Thoracic aorta (tissue), 2 donors: Measurements from ENCODE around the gene ERCC4. TPM values are rescaled to one million over a fixed set of nuclear protein-coding genes. Genes with fewer than 3 reads are reported as not detected.
"Not testable (repeated sequence)": the region's sequence is repeated elsewhere in the genome, so short reads cannot be mapped to it uniquely, and the experiment has no call there.

Source experiments
- ATAC-seq: fragments of 150-250 bp; one replicate; pipeline ENCODE4 v1.8.0; 2017; ENCODE audit warnings: low read depth; ENCODE audit not compliant: insufficient number of reproducible peaks, low FRiP score
- DNase-seq: peaks from one replicate; pipeline ENCODE4 v3.0.0-alpha.2; 2020; ENCODE audit warnings: low spot score
- H3K27ac ChIP-seq, 2 donors: fragments of 200-600 bp; sonication (generic); 1 replicate in 1 of 2; 2 replicates in 1 of 2; pipeline ENCODE4 v1.5.1; 2016; ENCODE audit warnings: mild to moderate bottlenecking in 2 of 2, moderate library complexity in 2 of 2
- H3K27me3 ChIP-seq: fragments of 200-600 bp; sonication (generic); replicated peaks from 2 replicates; pipeline ENCODE4 v1.6.0; 2016; ENCODE audit warnings: mild to moderate bottlenecking; ENCODE audit not compliant: insufficient read depth
- H3K36me3 ChIP-seq: fragments of 200-600 bp; sonication (generic); one replicate; pipeline ENCODE4 v1.5.1; 2016
- H3K4me1 ChIP-seq, 2 donors: fragments of 200-600 bp; sonication (generic); 1 replicate in 1 of 2; 2 replicates in 1 of 2; pipeline versions ENCODE4 v1.5.1 to v1.6.0; 2016; ENCODE audit warnings: low read depth in 2 of 2, mild to moderate bottlenecking in 1 of 2; ENCODE audit not compliant: control insufficient read depth in 1 of 2
- H3K4me3 ChIP-seq: fragments of 200-600 bp; sonication (generic); 2 replicates; pipeline ENCODE4 v1.5.1; 2016; ENCODE audit warnings: mild to moderate bottlenecking
- H3K9me3 ChIP-seq: fragments of 200-600 bp; sonication (generic); 2 replicates; pipeline ENCODE4 v1.5.1; 2016
- total RNA-seq, 2 donors: library from RNA; depleted of rRNA; stranded (reverse); fragments of >200 nt; gene quantifications; one replicate each; pipeline versions ENCODE4 v1.1.0 to v1.2.3, GENCODE V29; 2016
- TF ChIP-seq, protein P1 (sequence below): fragments of 200-600 bp; sonication (generic); IDR thresholded peaks from one replicate; pipeline ENCODE4 v1.5.1; 2019; ENCODE audit warnings: antibody characterized with exemption

The ERCC4 gene
- total RNA-seq, 2 donors from 2014 or later: 4.3 to 13.8 TPM

DNA sequence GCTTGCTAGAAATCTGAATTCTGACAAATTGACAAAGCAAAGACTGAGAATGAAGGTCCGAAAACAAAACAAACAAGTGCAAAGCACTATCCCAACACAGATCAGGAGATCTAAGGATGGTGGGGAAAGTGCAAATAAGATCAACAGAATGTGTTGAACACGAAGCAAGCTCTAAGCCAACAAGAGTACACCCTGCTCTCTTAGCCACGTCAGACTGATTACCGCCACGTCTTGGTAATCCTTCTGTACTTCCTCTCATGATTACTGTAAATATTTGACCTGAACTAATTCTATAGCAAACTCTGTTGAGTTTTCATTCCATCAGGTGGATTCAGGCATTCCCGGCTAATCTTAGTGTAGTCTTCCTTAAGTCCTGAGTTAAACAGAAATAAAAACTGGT, 34.3 kb upstream of the ERCC4 start:
- DNase-seq: no peak
- no peak for ATAC-seq
- no peaks in the 10 kb centered on the region for H3K4me1 ChIP-seq
- no peak overlapping the region for H3K4me3 ChIP-seq
- H3K27ac ChIP-seq: no peak overlapping the region
- no peaks in the 10 kb centered on the region for H3K9me3 ChIP-seq
- TF ChIP-seq, protein P1, sequence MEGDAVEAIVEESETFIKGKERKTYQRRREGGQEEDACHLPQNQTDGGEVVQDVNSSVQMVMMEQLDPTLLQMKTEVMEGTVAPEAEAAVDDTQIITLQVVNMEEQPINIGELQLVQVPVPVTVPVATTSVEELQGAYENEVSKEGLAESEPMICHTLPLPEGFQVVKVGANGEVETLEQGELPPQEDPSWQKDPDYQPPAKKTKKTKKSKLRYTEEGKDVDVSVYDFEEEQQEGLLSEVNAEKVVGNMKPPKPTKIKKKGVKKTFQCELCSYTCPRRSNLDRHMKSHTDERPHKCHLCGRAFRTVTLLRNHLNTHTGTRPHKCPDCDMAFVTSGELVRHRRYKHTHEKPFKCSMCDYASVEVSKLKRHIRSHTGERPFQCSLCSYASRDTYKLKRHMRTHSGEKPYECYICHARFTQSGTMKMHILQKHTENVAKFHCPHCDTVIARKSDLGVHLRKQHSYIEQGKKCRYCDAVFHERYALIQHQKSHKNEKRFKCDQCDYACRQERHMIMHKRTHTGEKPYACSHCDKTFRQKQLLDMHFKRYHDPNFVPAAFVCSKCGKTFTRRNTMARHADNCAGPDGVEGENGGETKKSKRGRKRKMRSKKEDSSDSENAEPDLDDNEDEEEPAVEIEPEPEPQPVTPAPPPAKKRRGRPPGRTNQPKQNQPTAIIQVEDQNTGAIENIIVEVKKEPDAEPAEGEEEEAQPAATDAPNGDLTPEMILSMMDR: no peak
- no peaks in the 10 kb centered on the region for H3K27me3 ChIP-seq
- no peaks in the 10 kb centered on the region for H3K36me3 ChIP-seq

DNA sequence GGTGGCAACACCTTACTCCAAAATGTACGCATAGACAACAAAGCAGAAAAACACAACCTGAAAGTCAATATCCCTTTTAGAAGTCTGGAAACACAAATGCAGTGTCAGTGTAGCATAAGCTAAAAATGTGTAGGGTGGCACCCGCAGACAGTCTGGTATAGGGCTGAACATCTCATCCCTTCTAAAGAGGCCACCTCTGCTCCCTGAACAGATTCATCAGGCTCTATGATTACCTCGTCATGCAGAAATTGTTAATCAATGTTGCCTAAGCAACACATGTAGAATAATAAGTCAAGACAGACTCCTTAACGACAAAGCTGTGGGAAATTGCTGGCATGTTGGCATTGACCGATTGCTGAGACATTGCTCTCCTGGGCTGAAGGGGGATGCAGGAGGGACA, 33.3 kb upstream of the ERCC4 start:
- H3K27me3 ChIP-seq: no peaks in the 10 kb centered on the region
- TF ChIP-seq, protein P1: no peak
- no peak overlapping the region for H3K4me3 ChIP-seq
- H3K4me1 ChIP-seq: no peaks in the 10 kb centered on the region
- ATAC-seq (no peak), DNase-seq (no peak)
- H3K27ac ChIP-seq: no peak overlapping the region
- H3K9me3 ChIP-seq: no peaks in the 10 kb centered on the region
- H3K36me3 ChIP-seq: no peaks in the 10 kb centered on the region

DNA sequence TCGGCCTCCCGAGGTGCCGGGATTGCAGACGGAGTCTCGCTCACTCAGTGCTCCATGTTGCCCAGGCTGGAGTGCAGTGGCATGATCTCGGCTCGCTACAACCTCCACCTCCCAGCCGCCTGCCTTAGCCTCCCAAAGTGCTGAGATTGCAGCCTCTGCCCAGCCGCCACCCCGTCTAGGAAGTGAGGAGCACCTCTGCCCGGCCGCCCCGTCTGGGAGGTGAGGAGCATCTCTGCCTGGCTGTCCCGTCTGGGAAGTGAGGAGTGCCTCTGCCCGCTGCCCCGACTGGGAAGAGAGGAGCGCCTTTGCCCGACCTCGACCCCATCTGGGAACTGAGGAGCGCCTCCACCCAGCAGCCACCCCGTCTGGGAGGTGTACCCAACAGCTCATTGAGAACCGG, 30.6 kb upstream of the ERCC4 start:
- not testable (repeated sequence) for H3K4me1 ChIP-seq, H3K27ac ChIP-seq, H3K27me3 ChIP-seq, ATAC-seq, H3K36me3 ChIP-seq, H3K9me3 ChIP-seq, DNase-seq, H3K4me3 ChIP-seq

DNA sequence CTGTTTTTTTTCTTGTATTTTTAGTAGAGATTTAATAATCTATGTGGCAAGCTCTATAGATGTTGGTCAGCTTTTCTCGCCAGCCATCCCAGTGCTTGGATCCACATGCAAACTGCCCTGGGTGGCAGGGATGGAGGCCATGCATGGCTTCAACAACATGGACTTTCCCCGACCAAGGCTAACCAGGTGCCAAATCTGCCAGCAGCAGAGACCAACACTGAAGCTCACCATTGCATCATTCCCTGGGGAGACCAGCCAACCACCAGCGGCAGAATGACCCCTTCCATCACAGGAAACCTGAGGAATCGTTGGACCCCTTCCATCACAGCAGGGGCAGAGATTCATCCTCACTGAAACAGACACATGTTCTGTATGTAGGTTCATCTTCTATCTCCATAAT, 27.7 kb upstream of the ERCC4 start:
- H3K9me3 ChIP-seq: peaks cover 3% of the 10 kb centered on the region
- no peaks in the 10 kb centered on the region for H3K27me3 ChIP-seq
- TF ChIP-seq, protein P1: no peak
- DNase-seq: no peak
- H3K36me3 ChIP-seq: no peaks in the 10 kb centered on the region
- ATAC-seq: no peak
- no peak overlapping the region for H3K4me3 ChIP-seq
- peaks cover 0 to 2% of the 10 kb centered on the region in 2 donors for H3K4me1 ChIP-seq
- no peak overlapping the region for H3K27ac ChIP-seq

DNA sequence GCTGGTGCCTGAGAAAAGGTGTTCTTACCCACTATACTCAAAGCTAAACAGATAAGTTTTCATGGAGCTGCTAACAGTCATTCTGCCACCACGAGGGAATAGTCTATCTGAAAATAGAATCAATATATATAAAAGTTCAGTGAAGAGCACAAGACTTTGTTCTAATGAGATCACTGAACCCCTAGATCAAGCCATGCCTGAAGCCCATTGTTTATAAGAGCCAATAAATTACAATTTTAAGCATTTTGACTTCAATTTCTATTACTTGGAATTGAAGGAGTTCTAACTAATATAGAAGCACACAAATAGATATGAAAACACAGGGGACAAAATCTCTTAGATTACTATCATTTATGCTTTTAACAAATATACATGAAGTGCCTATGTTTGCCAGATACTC, 24.4 kb upstream of the ERCC4 start:
- Histone ChIP-seq H3K4me1 (peaks cover 9 to 25% of the 10 kb centered on the region in 2 donors), H3K4me3 (no peak overlapping the region), H3K9me3 (peaks cover 3% of the 10 kb centered on the region), H3K36me3 (no peaks in the 10 kb centered on the region), H3K27me3 (no peaks in the 10 kb centered on the region), H3K27ac (no peak overlapping the region)
- no peak for ATAC-seq
- TF ChIP-seq, protein P1: no peak
- DNase-seq: no peak

DNA sequence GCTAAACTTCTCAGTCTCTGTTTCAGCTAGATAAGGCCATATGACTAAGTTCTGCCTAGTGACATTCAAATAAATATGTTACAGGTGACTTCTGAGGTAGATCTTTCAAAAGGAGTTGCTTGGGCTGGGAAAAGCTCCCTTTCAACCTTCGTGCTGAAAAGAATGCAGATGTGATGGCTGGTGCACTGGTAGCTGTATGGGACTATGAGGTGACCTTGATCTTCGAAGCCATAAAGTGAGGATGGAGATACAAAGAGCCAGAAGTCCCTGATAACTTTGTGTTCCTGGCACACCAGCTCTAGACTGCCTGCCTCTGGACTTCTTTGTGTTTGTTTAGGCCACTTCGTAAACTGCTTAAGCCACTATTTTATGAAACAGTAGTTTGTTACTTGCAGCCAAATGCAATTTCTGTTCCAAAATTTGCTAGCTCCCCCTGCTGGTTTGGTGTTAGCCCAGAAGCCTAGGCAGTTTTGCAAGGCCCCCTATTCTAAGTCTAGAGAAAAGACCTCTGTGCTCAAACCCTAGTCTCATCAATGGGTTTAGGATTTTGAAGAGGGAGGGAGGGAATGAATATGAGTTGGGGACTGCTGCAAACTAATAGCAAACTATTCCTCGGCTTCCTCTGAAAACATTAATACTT, 23.3 kb upstream of the ERCC4 start:
- no peak overlapping the region for H3K4me3 ChIP-seq
- peaks cover 9 to 25% of the 10 kb centered on the region in 2 donors for H3K4me1 ChIP-seq
- TF ChIP-seq, protein P1: no peak
- ATAC-seq: no peak
- peaks cover 3% of the 10 kb centered on the region for H3K9me3 ChIP-seq
- no peaks in the 10 kb centered on the region for H3K36me3 ChIP-seq
- no peaks in the 10 kb centered on the region for H3K27me3 ChIP-seq
- H3K27ac ChIP-seq: peak overlapping the region in 1 of 2 donors; percentile 85
- no peak for DNase-seq
